Activated CD4-positive, alpha-beta T cell treated with anti-CD3 and anti-CD28 coated beads for 24 hours (primary cell): Measurements from ENCODE around the gene COPS6.
A peak's percentile ranks its signal among the peaks of the same experiment; 100 is the strongest.

ENCODE experiments used
- DNase-seq, 2 donors: peaks; one replicate each; pipeline ENCODE4 v3.0.0-alpha.2; 2020; ENCODE audit warnings: low read depth in 2 of 2

COPS6 gene

DNA sequence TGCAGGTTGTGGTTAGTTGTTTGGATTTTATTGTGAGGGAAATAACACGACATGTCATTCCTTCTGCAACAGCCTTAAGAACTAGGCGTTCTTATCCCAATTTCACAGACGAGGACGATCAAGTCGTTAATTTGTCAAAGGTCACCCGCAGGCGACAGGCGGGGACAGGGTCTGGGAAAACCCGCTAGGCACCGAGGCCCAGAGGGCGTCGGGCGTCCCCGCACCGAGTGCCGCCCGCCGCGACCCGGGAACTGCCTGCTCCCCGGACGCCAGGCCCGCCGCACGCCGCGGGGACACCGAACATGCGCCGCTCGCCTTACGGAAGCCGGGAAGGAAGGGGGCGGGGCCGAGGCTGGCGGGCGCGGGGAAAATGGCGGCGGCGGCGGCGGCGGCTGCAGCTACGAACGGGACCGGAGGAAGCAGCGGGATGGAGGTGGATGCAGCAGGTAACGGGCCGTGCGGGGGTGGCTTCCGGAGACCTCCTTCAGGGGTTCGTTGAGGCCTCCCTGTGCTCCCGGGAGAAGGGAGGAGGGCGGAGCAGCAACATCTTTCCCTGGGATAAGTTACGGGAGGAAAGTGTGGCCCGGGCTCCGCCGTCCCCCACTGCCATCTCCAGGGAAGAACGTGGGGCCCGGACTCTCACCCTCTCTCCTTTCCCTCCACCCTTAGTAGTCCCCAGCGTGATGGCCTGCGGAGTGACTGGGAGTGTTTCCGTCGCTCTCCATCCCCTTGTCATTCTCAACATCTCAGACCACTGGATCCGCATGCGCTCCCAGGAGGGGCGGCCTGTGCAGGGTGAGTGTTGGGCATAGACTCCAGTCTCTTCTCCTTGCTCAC is at the start of gene COPS6:
TSS of gene COPS6 (plus strand) at position 349 of the 837 bp plus-strand sequence. CDS start at position 371, 22 bp downstream.
- DNase-seq, result peak; percentile 84 to 86

DNA sequence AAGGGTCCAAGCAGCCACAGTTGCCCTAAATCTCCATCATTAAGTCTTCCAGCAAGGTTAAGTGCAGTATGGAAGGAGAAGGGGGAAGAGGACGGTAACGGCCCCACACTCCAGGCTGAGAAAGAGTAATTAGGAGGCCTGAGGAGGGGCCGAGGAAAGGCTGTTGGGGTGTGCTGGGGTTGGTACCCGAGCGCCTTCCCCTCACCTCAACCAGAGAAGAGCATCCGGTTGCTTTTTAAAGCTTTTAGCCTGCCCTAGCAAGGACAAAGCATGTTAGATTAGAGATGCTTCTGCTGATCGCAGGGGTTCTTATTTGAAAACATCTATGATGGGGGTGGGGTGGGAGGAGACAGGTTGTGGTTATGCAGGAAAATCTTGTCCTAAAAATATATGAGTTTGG is 48.2 kb upstream of the COPS6 start:
- no peak for DNase-seq

DNA sequence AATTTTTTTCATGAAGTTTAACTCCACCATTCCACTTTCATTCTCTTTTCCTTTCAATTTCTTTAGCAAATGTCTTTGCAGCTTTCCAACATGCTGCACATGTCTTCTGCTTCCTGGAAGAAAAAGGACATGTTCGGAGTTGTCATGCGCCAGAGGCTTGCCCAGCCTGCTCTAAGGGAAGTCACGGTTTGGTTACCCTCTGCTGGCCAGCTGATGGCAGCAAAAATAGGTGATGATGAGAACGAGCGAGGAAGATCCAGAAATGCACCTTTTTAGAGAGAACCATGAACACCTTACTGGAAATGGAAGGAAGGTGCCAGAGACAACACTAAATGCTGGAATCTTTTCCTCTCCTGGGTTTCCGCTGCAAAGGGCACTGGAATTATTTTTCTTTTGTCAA is 44.1 kb upstream of the COPS6 start:
- no peak for DNase-seq

DNA sequence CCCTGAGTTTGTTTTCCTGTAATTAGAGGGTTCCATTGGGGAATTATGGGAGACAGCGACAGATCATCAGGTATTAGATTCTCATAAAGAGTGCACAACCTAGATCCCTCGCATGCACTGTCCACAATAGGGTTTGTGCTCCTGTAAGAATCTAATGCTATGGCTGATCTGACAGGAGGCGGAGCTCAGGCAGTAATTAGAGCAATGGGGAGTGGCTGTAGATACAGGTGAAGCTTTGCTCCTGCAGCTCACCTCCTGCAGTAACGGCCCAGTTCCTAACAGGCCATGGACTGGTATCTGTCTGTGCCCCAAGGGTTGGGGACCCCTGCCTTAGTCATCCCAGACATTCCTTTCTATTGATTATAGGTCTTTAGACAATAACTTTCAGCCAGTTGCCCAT is 40.1 kb upstream of the COPS6 start:
- DNase-seq, result no peak

DNA sequence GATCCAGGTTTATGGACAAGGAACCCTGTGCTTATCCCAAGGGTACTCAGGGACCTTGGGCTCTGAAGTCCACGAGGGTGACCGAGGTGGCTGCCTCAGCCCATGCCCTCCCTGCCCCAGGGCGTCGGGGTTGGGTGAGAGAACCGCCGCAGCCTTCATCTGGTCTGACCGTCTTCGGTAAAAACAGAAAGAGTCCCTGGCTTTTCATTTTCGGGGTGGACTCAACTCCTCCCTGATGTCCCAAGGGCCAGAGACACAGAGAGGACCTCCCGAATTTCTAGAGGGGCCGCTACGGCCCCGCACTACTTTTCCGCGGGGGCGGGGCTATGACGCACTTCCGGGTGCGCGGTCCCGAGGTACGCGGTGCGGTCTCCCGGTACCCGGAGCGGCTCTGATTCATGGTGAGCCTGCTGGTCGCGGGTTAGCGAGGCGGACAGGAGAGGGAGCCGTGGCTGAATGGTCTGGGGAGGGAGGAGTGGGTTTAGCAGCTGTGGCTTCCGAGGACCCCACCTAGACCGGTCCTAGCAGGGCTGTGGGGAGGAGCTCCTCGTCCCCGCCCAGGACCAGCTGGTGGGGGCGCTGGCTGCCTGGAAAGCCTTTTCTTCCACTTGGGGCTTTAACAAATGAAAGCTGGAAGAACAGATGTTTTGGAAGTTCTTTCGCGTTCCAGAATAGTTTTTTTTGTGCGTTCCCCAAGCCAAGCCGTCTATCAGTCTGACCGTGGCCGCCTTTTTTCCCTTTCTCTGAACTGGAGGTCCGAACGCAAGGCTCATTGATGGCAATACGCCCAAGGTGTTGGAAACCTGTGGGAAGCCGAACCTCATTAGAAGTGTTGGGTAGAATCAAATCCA is 39.1 kb upstream of the COPS6 start, which contains the start of gene ZSCAN21:
TSS of gene ZSCAN21 (plus strand) at position 334 of the 851 bp plus-strand sequence. CDS start 7,233 bp downstream, outside the sequence.
- DNase-seq, result peak; percentile 70 to 73

DNA sequence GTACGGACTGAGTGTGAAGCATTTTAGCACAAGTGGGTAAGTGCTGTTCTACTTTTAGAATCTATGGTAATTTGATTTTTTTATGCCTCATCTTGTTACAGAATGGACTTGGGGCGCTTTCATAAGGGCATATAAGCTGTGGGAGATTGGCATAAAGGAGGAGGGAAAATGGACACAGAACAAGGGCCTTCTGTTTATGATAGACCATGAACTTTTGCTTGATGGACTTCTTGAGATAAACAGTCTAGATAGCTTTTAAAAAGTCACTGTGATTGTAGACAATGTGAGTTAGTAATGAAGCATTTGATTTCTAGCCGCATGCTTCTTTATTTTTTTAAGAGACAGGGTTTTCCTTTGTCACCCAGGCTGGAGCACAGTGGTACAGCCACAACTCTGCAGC is 37.2 kb upstream of the COPS6 start:
- DNase-seq, result no peak

DNA sequence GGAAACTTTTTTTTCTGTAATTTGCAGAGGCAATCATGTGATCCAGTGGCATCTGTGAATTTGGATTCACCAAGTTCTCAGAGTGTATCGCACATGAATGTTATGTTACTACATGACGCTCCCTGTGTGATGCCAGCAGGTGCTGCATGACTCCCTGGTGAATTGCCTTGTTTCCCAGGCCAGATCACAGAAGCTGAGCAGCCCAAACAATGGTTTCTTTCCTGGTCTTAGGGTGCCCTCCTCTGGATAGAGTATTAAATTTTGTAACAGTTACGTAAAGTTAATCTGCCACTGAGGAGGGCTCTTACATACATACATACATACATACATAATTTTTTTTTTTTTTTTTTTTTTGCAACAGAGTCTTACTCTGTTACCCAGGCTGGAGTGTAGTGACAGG is 35.6 kb upstream of the COPS6 start:
- DNase-seq, result peak in 1 of 2 donors; percentile 7

DNA sequence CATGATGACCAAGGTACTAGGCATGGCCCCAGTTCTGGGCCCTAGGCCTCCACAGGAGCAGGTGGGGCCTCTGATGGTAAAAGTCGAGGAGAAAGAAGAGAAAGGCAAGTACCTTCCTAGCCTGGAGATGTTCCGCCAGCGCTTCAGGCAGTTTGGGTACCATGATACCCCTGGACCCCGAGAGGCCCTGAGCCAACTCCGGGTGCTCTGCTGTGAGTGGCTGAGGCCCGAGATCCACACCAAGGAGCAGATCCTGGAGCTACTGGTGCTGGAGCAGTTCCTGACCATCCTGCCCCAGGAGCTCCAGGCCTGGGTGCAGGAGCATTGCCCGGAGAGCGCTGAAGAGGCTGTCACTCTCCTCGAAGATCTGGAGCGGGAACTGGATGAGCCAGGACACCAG is 31.8 kb upstream of the COPS6 start:
- no peak for DNase-seq

DNA sequence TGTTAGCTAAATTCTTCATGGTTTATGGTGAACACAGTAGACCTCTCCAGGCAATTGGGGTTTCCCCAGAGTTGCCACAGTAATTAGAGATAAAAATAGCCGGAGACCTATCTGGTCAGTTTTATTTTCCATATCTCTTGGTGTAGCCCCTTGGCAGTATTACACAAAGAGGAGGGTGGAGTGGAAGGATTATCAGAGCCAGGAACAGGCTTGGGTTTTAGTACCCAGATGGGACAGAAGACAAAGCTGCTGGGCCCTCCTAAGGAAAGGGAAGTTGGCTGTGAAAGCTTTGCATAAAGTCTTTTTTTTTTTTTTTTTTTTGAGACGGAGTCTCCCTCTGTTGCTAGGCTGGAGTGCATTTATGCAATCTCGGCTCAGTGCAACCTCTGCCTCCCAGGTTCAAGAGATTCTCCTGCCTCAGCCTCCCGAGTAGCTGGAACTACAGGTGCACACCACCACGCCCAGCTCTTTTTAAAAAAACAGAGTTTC is 29.5 kb upstream of the COPS6 start:
- DNase-seq, result no peak

DNA sequence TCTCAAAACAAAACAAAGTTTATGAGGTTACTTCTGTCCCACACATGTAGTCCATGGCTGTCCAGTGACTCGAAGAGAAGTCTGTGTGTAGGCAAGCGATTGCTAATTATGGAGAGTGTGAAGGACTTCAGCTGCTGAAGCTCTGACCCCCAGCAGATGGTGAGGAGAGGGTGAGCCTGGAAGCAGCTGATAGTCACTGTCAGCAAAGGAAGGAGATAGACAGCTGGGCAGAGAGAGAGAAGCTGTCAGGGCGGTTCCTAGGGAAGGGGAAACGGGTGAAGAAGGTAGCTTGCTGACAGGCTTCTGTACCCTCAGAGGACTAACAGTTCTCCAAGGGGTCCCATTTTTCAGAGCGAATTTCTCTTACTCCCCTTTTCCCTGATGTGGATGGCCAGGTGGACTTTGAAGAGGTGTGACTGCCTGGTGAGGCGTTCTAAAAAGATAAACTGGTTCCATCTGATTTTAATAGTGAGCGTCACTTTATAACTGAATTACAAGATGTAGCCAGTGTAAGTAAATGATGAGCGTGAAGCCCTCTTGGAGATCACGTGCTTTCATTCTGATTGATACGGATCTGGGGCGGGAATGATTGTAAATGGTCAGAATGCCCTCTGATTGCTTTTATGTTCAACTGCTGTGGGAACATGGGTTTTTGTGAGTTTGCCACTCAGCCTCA is 27.1 kb upstream of the COPS6 start:
- DNase-seq, result no peak

DNA sequence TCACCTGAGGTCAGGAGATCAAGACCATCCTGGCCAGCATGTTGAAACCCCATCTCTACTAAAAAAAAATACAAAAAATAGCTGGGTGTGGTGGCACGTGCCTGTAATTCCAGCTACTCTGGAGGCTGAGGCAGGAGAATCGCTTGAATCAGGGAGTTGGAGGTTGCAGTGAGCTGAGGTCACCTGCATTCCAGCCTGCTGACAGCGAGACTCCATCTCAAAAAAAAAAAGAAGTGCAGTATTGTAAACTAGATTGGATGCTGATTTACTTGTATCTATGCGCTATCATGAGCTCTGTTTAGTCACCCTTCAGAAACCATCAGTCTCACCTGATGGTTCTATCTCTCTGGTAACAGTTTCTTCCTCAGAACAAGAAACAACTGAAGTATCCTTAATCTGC is 25.4 kb upstream of the COPS6 start:
- no peak for DNase-seq

DNA sequence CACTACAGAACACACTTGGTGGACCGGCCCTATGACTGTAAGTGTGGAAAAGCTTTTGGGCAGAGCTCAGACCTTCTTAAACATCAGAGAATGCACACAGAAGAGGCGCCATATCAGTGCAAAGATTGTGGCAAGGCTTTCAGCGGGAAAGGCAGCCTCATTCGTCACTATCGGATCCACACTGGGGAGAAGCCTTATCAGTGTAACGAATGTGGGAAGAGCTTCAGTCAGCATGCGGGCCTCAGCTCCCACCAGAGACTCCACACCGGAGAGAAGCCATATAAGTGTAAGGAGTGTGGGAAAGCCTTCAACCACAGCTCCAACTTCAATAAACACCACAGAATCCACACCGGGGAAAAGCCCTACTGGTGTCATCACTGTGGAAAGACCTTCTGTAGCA is 24.6 kb upstream of the COPS6 start:
- no peak for DNase-seq

DNA sequence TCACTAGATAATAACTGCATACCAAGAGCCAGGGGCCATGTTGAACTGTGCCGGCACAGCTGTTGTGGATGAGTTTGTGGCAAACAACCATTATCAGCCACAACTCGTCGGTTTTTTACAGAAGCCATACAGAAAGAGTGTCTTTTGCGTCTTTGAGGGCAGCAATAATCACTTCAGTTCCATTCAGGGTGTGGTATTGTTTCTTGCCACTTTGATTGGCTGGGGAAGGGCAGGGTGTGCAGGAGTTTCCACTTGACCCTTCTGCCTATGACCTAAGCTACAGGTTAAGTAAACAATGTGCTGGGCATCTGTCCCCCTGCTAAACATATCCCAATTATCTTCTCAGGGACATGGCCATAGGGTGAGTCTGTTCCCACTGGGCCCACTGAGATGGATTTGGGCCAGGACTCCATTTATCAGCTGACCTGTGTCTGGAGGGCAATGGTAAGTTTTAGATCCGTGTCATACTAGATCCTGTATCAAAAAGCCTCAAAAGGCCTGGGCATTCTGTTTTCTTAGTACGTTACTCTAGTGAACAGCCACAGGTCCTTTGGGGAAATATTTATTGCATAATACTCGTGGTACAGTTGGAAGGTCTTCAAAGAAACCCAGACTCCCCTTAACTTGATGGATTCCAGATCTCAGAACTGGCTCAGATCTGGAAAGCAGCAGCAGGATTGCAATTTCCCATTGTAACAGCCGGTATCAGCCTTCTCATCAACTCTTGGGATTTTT is 23.1 kb upstream of the COPS6 start:
- no peak for DNase-seq

DNA sequence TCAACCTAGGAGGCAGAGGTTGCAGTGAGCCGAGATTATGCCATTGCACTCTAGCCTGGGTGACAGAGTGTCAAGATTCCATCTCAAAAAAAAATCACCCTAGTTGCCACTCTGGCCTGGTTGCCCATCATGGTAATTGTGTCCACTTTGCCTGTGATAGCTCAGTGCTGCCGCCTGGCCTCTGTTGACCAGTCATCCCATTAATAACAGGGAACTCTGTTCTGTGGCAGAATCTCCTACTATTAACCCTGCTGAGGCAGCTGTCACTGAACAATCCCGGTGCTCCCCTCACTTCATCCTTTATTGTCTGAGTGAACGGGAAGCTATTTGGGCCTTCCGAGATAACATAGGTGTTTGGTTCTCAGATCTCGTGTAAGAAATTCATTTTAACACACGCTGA is 21.8 kb upstream of the COPS6 start:
- DNase-seq, result no peak

DNA sequence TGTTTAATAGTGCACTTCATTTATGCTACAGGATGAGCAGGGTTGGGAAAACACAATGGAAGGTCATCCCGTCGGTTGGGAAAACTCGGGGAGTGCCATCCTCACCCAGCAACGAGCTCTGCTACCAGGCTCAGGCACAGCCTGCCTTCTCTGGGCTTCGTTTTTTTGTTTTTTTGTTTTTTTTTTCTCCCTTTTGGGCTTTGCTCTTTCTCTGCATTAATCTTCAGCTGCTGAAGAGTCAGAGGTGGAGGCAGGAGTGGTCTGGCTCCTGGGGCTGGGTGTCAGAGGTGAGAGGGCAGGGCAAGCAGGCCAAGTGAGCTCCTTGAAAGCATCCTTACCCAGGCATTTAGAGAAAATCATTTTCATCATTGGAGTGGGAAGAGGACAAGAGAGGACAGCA is 18.8 kb upstream of the COPS6 start:
- no peak for DNase-seq

DNA sequence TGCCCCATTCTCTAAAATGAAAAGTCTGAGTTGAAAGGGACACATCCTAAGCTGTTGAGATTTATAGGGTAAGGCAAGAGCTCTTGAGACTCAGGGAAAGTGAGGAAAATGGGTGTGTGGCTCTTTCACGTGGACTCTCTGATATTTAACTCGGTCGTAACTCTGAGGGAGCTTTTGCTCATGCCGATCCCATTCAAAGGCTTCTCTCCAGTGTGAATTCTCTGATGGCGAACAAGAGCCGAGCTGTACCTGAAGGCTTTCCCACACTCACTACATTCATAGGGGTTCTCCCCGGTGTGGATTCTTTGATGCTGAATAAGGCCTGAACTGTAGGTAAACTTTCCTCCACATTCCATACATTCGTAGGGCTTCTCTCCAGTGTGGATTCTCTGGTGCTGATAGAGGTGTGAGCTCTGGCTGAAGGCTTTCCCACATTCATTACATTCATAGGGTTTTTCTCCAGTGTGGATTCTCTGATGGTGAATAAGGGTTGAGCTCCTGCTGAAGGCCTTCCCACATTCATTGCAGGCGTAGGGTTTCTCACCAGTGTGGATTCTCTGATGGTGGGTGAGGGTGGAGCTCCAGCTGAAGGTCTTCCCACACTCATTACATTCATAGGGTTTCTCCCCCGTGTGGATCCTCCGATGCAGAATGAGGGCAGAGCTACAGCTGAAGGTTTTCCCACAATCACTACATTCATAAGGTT is 17.6 kb upstream of the COPS6 start:
- no peak for DNase-seq

DNA sequence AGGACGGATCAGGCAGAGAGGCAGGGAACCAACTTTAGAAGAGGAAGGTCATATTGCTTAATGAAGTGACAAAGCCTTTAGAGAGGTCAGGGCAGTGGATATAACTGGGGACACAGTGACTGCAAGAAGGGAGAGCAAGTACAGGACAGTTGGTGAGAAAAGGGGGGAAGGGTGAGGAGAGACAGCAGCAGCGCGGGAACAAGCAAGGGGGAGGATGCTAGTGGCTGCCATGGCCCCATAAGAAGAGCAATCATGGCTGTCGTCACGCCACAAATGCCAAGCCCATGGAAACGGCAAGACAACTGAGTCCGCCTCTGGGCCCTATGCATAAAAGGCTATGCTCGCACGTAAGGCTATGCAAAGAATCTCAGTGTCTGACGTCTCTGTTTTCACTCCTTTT is 16.3 kb upstream of the COPS6 start:
- DNase-seq, result no peak

DNA sequence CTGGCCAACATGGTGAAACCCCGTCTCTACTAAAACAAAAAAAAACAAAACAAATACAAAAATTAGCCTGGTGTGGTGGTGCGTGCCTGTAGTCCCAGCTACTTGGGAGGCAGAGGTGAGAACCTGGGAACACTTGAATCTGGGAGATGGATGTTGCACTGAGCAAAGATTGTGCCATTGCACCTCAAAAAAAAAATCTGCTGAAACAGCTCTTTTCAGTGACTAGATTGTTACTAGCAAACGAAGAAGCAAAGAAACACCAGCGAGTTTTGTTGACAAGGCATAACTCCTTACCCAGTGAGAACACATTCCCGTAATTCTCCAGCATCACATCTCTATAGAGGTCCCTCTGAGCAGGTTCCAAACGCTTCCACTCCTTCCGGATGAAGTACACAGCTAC is 13.9 kb upstream of the COPS6 start:
- DNase-seq, result no peak

DNA sequence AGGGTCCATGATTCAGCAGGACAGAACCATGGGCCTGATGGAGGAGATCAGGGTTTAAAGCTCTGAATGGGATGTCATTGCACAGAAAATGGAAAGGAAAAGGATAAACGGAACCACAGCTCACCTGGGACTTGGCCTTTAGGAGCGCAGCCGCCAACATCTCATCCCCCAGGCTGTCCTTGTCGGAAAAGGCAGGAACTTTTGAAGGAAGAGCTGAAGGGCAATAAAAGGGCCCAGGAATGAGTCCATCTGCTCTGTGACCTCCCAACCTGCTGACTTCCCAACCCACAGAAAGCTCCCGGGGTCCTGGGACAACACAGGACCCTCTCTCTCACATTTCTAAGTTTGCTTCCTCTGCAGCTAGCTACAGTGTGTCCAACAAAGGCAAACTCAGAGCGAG is 13.4 kb upstream of the COPS6 start:
- DNase-seq, result no peak

DNA sequence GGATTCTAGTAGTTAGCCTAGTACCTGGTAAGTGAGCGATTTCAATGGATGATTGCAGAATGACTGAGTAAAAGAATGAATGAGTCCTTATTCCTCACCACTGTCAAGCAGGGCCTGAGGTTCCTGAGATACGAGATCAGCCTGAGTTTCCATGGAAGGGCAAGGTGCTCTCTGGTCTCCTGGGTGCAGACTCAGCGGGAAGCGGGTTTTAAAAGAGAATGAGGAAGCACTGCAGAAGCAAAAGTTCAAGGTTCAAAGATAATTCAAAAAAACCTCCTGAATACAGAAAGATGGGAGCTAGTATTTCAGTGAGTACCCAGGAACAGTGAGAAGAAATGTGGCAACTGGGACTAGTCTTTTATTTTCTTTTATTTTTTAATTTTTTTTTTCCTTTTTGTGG is 11.6 kb upstream of the COPS6 start:
- DNase-seq, result no peak

DNA sequence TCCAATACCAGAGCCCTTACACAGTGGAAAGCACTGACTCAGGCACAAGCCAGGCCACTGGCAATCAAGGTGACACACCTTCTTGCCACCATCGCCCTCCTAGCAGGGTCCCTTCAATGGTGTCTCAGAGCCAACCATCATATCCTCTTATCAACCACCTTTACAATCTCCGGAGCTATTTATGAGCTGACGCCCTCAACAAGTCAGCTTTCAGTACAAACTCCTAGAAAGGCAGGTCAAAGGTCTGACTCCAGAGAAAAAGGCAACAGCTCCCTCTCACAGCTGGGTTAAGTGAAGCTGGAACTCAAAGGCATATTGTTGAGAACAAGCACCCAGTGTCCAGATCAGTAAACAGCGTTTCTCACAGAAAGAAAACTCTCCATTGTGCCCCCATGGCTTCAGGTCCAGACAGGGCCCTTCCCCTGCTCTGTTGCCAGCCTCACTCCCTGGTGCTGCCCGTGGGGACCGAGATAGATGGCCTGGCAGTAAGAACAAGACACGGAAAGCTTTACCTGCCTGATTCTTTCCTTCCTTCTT is 9.7 kb upstream of the COPS6 start:
- no peak for DNase-seq
